Hematopoietic multipotent progenitor cell treated with erythropoietin and hydrocortisone succinate and interleukin-3 and kit ligand, for 17 days (in vitro differentiated cells): ENCODE measurements around the gene TMEM39A.

ENCODE experiments used
- DNase-seq: peaks from one replicate; pipeline ENCODE4 v3.0.0-alpha.2; 2015; ENCODE audit warnings: low spot score

The TMEM39A gene, protein sequence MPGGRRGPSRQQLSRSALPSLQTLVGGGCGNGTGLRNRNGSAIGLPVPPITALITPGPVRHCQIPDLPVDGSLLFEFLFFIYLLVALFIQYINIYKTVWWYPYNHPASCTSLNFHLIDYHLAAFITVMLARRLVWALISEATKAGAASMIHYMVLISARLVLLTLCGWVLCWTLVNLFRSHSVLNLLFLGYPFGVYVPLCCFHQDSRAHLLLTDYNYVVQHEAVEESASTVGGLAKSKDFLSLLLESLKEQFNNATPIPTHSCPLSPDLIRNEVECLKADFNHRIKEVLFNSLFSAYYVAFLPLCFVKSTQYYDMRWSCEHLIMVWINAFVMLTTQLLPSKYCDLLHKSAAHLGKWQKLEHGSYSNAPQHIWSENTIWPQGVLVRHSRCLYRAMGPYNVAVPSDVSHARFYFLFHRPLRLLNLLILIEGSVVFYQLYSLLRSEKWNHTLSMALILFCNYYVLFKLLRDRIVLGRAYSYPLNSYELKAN

DNA sequence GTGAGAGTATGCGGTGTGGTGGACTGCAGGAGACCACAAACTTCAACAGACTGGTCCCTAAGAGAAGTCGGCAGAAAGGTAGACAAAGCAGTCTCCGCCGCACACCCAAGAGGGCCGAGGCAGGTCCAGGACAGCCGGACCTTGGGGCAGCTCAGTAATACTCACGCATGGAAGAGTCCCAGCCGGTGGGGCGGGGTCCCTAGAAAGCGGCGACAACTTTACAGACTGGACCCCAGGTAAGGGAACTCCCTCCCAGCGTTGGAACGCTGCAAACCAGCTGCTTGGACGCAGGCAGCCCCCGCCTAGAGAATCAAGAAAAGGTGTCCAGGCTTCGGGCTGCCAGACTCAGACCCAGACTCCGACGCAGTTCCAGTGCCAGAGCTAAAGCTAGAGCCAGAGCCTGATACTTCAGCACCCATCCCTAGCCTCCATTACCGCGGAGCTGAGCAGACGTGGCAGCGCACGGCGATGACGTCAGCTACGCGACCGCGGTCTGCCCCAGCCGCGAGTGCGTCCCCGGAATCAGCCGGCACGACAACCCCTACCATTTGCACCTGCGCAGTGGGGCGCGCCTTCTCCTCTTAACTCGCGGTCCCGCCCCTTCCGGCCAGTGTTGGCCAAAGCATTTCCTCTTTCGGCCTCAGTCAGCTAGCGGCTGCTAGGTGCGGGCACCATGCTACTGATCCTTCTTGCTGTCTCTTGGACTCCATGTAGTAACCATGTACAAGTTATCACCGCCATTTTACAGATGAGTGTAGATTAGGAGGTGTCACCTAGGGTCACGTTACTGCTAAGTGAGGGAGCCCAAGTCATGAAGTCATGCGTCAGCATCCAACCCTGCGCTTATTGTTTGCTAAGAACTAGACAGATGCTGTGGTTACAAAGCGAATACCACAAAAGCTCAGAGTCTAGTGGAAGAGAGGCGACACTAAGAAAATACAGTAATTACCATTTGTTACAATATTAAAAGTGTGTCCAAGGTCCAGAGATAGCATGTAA lies at the start of gene TMEM39A:
Gene TMEM39A, minus strand, starts transcription at position 445 of the 999 bp plus-strand sequence. CDS start 1,541 bp downstream, outside the sequence.
- peak; percentile 99 for DNase-seq

DNA sequence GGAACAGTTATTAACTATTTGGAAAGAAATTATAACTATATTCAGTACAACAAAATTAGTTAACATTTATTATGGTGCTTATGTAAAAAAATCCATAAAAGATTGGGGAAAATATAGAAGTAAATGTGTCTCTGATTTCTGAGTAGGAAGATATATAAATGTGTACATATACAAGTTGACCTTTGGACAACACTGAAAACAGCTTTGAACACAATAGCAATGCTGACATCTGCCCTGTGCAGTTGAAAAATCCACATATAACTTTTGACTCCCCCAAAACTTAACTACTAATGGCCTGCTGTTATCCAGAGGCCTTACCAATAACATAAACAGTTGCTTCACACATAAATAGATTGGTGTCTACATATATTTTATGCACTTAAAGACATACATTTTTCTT lies 47.3 kb upstream of the TMEM39A start:
- DNase-seq = no peak

DNA sequence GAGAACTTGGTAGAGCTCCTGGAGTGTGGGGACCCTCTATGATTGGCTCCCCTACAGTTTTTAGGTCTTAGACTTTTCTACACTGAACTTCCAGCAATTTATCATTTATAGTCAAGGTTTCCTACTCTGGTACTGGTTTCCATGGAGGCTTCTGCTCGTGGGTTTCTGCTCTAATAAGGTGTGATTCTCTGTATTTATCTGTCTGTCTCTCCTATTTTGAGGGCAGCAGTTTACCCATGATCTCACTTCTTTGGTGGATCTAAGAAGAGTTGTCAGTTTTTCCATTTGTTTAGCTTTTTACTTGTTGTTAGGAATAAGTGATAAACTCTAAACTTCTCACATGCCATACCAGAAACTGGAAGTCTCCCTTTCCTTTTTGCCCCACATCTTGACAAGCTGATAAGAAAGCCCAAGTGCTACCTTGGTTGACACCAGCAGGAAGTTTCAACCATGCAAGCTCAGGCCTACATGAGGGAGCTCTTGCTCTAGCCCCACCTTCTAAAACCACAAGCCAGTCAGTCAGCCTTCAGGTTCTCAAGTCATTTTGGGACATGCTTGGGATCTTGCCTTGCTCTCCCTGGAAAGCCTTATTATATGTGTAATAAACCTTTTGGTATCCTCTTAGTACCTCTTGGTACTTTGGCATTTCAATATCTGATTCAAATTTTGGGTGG lies 44.9 kb upstream of the TMEM39A start:
- DNase-seq = no peak

DNA sequence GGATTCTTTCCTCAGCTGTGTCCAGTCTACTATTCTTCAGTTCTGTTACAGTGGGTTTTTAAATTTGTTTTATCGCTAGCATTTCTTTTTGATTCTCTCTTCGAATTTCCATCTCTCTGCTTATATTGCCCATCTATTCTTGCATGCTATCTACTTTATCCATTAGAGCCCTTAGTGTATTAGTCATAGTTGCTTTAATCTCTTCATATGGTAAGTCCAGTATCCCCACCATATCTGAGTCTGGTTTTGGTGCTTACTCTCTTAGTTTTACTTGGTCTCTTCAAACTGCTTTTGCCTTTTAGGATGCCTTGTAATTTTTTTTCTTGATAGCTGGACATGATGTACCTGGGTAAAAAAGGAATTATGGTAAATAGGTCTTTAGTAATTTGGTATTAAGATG lies 44.0 kb upstream of the TMEM39A start:
- no peak for DNase-seq

DNA sequence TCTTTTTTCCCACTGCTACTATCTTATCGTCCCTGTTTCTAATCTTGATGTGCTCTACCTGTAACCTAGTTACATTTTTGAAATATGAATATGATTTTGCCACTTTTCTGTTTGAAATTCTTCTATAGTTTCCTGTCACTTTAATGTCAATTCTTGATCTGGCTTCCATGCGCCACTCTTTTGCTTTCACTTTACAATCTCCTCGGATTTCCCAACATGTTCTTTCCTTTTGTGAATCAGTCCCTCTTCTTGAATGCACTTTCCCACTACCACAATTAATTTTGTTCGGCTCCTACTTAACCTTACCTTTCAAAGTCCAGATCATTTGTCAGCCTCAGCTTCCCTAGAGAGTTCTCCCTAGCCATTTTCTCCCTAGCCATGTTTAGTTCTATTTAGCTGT lies 43.2 kb upstream of the TMEM39A start:
- DNase-seq = no peak

DNA sequence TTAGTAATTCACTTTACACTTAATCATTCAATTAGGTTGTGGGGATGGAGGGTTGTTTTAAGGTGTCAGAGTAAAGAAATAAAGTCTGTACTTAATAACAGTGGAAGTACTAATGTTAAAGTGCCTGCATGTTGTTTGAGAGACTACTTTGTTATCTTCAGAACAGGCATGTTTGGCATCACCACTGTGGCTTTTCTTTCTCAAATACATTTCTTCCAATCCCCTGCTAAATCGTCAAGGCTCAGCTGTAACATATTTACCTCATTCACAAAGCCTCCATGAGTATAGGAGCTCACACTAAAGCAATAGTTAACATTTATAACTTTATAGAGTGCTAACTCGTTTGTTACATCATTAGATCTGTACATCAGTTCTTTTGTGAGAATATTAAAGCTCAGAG lies 37.5 kb upstream of the TMEM39A start:
- no peak for DNase-seq

DNA sequence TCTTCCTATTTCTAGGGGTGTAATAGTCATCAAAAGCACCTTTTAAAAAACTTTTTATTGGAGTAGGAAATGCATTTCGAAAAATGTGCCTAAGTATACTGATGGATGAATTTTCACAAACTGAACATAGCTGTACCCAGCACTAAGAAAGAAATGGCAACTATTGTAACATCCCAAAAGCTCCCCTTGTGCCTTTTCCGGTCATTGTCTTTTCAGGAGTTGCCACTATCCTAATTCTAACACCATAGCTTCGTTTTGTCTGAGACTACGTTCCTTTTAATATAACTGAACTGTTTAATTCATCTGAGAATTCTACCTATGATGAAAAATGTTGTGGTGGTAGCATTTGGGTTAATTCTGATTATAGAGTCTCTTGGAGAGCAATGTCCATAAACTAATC lies 36.9 kb upstream of the TMEM39A start:
- no peak for DNase-seq

DNA sequence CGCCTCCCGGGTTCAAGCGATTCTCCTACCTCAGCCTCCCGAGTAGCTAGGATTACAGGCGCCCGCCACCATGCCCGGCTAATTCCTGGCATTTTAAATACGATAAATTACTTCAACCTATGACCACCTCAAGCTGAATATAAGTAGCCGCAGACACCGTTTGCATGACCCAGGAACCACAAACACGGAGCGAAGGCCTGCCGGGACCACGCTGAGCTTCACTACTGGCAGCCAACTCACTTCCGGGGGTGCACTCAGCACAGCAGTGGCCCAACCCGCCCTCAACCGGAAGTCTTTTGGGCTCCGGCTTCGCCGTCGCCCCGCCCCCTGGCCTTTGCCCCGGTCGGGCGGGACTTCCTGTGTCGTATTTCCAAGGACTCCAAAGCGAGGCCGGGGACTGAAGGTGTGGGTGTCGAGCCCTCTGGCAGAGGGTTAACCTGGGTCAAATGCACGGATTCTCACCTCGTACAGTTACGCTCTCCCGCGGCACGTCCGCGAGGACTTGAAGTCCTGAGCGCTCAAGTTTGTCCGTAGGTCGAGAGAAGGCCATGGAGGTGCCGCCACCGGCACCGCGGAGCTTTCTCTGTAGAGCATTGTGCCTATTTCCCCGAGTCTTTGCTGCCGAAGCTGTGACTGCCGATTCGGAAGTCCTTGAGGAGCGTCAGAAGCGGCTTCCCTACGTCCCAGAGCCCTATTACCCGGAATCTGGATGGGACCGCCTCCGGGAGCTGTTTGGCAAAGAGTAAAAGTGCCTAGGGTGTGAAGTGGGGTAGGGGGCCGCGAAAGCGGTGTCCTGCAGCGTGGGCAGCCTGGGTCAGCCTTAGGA lies 35.0 kb upstream of the TMEM39A start, which contains the start of gene TIMMDC1:
Gene TIMMDC1, plus strand, starts transcription at position 362 of the 826 bp plus-strand sequence. Its CDS starts 187 bp downstream, at position 549.
- DNase-seq = peak; percentile 96

DNA sequence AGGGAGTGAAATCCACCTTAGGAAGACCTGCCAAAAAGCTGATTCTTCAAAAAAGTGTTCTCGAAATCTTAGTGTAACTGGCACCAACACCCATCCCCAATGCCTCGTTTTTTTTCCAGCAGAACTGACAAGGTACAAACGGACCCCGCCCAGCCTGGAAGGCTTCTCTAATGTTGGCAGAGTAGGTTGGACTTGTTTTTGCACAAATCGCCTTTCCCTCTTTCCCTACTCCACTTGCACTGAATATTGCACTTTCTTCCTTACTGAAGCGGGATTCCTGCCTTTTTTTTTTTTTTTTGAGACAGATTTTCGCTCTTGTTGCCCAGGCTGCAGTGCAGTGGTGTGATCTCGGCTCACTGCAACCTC lies 34.4 kb upstream of the TMEM39A start:
- DNase-seq = peak; percentile 49

DNA sequence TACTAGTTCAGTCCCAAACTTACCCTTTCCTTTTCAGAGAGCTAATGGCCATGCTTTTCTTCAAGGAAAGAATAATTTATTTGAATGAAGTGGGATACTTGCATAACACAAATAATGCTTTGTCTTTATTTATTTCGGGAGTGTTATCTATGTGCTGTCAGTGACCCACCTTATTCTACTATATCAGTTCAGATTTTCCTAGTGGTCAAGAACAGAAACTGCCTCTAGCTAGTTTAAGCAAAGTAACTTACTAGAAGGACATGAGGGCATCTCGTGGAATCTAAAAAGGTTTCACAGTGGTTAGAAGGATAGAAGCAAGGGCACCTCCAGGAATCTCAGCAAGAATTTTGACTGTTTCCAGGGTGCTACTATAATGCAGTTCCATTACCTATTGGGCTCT lies 31.2 kb upstream of the TMEM39A start:
- DNase-seq = no peak

DNA sequence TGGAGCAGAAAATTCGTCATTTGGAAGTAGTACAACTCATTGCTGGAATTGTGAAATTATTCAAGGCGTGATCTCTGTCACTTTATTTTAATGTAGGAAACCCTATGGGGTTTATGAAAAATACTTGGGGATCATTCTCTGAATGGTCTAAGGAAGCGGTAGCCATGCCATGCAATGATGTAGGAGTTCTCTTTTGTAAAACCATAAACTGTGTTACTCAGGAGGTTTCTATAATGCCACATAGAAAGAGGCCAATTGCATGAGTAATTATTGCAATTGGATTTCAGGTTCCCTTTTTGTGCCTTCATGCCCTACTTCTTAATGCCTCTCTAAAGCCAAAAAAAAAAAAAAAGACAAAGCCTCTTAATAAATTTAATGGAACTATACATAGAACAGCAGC lies 29.4 kb upstream of the TMEM39A start:
- no peak for DNase-seq

DNA sequence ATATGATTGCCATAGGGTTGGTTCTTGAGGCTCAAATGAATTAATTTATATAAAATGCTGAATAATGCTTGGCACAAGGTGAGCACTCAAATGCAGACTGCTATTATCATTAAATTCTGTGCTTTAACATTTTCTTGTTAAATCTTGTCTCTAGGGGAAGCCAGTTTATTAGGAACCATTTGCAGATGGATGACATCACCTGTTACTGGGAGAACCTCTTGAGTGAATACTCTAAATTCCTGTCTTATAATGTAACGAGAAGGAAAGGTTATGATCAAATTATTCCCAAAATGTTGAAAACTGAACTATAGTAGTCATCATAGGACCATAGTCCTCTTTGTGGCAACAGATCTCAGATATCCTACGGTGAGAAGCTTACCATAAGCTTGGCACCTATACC lies 28.7 kb upstream of the TMEM39A start:
- no peak for DNase-seq

DNA sequence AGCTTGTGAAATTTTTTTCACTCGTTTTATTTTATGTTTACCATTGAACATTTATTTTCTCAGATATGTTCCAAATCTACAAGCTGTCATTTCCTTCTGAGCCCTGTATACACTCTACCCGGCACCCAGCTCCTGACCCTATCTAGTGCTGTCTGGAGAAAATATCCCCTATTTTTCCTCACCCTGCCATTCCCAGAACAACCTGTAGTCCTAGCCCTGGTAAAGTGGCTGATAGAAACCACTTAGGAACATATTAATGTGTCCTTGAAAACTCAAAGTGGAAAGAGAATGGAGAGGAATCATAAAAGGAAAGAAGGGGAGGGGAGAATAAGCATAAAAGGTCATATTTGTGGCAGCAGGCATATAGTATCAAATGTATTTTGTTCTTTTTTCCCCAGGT lies 26.7 kb upstream of the TMEM39A start:
- no peak for DNase-seq

DNA sequence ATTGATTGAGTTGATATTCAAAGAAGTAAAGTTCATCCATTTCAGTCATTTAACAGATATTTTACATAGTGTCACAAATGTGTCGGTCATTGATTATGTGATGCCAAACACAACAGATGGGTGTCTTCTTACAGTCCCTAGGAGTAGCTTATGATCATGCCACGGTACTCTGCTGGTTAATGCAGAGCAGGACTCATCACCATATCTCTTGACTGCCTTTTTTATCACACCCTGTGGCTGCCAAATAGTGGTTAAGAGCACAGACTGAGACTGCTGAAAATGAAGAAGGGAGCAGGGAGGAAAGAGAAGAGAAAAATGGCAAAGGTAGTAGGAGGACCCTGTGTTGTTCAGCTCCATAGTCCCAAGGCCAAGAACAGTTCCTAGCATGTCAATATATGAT lies 22.1 kb upstream of the TMEM39A start:
- DNase-seq = no peak

DNA sequence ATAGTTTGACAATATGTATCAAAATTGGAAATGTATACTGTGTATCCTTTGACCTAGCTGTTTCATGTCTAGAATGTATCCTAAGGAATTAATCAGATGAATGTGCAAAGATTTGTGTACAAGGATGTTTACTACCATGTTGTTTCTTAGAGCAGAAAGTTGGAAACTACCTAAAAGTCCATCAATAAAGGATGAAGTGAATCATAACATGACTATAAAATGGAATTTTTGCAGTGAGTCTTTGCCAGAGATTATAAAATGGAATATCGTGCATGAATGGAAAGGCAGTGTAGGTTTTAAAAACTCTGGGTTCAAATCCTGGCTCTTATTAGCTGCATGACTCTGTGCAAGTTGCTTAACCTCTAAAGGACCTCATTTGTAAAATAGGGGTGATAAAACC lies 19.7 kb upstream of the TMEM39A start:
- DNase-seq = no peak

DNA sequence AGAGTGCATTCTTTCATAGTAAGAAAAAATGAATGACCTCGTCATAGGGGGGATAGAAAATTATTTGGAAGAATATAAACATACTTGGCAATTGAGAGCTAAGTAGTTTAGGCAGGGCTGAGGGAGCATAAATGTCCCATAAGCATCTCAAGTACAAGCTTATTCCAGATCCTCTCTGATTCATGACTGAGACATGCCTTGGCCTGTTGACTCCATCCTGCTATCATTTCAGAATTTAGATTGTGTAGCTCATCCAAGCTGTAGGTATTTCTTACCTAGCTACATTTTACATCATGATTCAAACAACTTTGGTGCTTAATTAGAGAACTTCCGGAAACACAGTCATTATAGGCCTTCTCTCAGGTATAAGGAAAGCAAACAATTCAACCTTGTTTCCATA lies 17.7 kb upstream of the TMEM39A start:
- no peak for DNase-seq

DNA sequence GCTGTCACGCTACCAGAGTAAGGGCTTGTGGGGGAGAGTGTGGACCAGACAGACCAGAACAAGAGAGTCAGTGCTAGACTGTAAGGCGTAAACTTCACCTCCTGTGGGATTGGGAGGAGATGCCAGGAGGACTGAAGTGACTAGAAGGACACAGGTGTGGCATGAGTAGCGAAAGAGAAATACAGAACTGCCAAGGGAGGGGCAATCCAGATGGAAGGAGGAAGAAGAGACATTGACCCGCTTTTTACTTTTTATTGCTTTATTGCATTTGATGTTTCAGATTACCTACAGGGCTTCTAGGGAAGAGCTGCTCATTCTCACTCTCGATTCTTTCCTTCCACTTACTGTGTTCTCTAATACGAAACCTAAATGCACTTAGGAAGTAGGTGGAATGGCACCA lies 7.5 kb upstream of the TMEM39A start:
- DNase-seq = no peak

DNA sequence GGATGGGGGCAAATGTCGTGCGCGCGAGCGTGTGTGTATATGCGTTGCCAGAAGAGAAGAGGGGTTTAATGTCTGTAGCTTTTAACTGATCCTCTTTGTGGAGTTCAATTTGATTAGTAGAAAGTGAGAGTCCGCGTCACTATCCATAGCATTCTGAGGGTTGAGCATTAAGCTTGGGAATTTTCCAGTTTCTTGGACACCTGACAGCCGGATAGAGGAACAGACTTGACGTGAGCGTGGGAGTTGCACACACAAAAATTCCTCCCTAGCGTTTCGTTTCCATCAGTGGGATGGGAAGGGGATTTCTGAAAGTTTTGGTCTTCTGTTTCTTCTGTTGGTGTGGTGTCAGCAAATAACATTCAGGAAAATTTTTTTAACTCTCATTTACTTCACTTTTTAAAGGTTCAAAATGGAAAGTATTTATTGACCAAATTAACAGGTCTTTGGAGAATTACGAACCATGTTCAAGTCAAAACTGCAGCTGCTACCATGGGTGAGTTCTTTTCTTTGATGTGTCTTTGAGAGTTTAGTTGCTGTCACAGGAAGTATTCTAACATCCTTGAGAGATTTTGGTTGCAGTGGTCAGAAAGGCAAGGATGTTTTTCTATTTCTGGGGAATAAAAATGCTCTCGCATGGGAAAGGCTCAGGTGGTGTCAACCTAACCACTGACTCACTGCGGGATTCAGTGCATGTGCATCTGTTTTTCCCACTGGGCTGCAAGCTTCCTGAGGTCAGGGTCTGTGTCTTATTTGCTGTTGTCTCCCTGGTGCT lies 6.2 kb upstream of the TMEM39A start:
- DNase-seq = no peak

DNA sequence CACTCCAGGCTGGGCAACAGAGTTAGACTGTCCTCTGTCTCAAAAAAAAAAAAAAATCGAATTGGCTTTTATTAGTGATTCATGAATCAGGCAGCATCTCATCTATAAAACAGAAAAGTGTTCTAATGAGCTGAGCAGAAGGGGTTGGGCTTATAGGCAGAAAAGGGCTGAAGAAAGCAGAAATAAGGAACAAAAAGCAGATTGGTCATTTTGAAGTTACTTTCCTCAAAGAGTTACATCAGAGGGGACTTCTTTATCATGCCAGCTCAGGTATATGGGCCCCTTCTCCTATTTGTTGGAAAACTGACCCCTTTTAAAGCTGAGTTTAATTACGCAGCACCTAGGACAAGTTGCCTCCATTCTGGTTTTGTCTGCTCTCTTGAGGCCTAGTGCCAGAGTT lies 4.6 kb upstream of the TMEM39A start:
- no peak for DNase-seq

DNA sequence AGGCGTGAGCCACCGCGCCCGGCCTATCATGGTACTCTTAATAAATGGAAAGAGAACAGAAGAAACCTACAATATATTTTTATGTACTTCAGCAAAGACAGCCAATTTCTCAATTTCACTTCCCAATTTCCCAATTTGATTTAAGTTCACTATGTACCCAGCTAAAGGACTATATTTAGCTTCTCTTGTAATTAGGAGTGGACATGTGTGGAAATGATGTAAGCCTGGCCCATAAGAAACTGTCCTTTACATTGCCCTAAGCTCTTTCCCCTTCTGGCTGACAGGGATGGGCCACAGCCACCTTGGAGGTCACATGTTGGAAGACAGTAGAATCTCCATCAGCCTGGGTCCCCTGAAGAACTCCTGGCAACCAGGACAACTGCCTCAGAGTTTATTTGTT lies 6.2 kb downstream of the TMEM39A start:
- no peak for DNase-seq

DNA sequence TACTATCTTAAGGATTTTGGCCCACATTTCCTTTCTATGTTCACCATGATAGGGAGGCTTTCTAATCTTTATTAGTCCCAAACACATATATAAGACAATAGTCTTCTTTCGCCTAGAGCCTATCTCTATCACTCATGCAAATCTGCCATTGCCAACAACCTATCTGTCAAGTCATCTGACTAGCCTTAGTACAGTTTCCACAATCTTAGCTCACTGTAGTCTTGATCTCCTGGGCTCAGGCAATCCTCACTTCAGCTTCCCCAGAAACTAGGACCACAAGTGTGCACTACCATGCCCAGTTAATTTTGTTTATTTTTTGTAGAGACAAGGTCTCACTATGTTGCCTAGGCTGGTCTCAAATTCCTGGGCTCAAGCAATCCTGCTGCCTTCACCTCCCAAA lies 6.9 kb downstream of the TMEM39A start:
- DNase-seq = no peak
